ENCODE data around the gene CHST4.
"Not testable (repeated sequence)": the region's sequence is repeated elsewhere in the genome, so short reads cannot be mapped to it uniquely, and the experiment has no call there.

CHST4 gene

GRCh38 chr16:71570144-71570543 lies 43.9 kb downstream of the CHST4 start:
- DNase-seq = no peak

- DNase-seq = no peak
These were observed 46.4 kb downstream of the CHST4 start for GRCh38 chr16:71572497-71573116.

GRCh38 chr16:71573387-71574094 lies 47.3 kb downstream of the CHST4 start:
- no peak for DNase-seq

GRCh38 chr16:71574702-71575101 lies 48.5 kb downstream of the CHST4 start:
- DNase-seq = no peak

- DNase-seq = no peak
These were observed 50.7 kb downstream of the CHST4 start, which contains the start of gene TAT for GRCh38 chr16:71576971-71577370. Gene TAT (minus strand): TSS chr16:71577092. CDS start chr16:71576415, 677 bp downstream.

GRCh38 chr16:71582553-71582848 lies 56.3 kb downstream of the CHST4 start:
- not testable (repeated sequence) for DNase-seq

- DNase-seq = no peak
These were observed 58.5 kb downstream of the CHST4 start for GRCh38 chr16:71584543-71585317.

GRCh38 chr16:71585318-71585703 lies 59.1 kb downstream of the CHST4 start:
- no peak for DNase-seq

All from activated gamma-delta T cell treated with Interleukin-2 at 50 U/mL for 16 hours (primary cell).